Neural crest cell (in vitro differentiated cells): ENCODE data around the gene NDUFS6. TPM values are rescaled to one million over a fixed set of nuclear protein-coding genes. Genes with fewer than 3 reads are reported as not detected.
A peak's percentile ranks its signal among the peaks of the same experiment; 100 is the strongest.
"Not testable (repeated sequence)": the region's sequence is repeated elsewhere in the genome, so short reads cannot be mapped to it uniquely, and the experiment has no call there.

Experiments used
- DNase-seq: peaks from one replicate; pipeline ENCODE4 v3.0.0; 2021; ENCODE audit warnings: low read depth, mixed read lengths, low spot score
- H3K27ac Mint-ChIP-seq: one replicate; pipeline ENCODE4 v1.8.0; 2021; ENCODE audit warnings: mild to moderate bottlenecking, mixed read lengths; ENCODE audit not compliant: unreplicated experiment
- H3K27me3 Mint-ChIP-seq: 2 replicates; pipeline ENCODE4 v1.8.0; 2021; ENCODE audit warnings: low read depth, mild to moderate bottlenecking, mixed read lengths
- H3K36me3 Mint-ChIP-seq: 2 replicates; pipeline ENCODE4 v1.8.0; 2021; ENCODE audit warnings: low read depth, mild to moderate bottlenecking, mixed read lengths
- H3K4me1 Mint-ChIP-seq: 2 replicates; pipeline ENCODE4 v1.8.0; 2021; ENCODE audit warnings: mixed read lengths
- H3K4me3 Mint-ChIP-seq: one replicate; pipeline ENCODE4 v1.8.0; 2021; ENCODE audit warnings: mild to moderate bottlenecking, mixed read lengths
- H3K9me3 Mint-ChIP-seq: 2 replicates; pipeline ENCODE4 v1.8.0; 2021; ENCODE audit warnings: mixed read lengths
- total RNA-seq: library from RNA; stranded (reverse); gene quantifications from 2 replicates; pipeline ENCODE4 v1.2.1, GENCODE V29; 2021
- TF ChIP-seq, protein P1 (sequence below): fragments of 200-600 bp; sonication (generic); conservative IDR thresholded peaks from 2 replicates; pipeline ENCODE4 v1.5.0; 2021; ENCODE audit warnings: antibody characterized with exemption, mild to moderate bottlenecking

The NDUFS6 gene
- total RNA-seq, 1 donor from 2014 or later: 50.2 TPM

DNA sequence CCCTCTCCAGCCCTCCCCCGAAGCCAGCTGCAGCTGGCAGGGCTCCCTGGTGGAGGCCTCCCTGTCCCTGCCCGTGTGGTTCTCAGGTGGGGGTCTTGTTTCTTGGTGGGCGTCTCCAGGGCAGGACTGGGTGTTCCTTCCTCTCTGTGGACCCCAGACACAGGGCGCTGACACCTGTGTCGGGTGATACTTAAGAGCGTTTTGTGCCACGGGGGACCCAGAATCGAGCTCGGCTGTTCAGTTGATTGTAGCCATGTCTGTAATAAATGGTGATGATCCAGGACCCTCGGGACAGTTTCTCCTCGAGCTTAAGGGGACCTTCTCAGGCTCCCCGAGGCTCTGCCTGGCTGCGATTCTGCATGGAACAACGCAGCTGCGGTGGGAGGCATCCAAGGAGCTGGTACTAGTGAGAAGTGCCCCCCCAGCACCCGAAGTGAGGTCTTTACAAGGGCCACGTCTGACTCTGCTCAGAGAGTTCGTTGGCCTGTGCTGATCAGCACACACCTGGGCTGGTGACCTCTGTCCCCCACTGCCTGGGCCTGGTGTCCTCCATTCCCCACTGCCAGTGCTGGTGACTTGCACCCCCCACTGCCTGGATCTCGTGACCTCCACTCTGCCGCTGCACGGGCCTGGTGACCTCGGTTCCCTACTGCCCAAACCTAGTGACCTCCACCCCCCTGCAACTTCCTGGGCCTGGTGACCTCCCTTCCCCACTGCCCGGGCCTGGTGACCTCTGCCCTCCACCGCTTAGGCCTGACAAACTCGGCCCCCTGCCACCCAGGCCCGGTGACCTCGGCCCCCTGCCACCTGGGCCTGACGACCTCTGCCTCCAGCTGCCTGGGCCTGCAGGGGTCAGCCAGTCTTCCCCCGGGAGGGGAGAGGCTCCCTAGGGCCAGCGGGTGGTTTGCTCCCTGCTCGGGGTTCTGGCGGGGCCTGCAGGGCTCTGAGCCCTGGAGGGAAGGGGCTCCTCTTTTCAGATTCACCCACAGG is 36.0 kb downstream of the NDUFS6 start:
- peaks cover 26% of the 10 kb centered on the region for H3K4me1 Mint-ChIP-seq
- H3K9me3 Mint-ChIP-seq: no peaks in the 10 kb centered on the region
- TF ChIP-seq, protein P1, sequence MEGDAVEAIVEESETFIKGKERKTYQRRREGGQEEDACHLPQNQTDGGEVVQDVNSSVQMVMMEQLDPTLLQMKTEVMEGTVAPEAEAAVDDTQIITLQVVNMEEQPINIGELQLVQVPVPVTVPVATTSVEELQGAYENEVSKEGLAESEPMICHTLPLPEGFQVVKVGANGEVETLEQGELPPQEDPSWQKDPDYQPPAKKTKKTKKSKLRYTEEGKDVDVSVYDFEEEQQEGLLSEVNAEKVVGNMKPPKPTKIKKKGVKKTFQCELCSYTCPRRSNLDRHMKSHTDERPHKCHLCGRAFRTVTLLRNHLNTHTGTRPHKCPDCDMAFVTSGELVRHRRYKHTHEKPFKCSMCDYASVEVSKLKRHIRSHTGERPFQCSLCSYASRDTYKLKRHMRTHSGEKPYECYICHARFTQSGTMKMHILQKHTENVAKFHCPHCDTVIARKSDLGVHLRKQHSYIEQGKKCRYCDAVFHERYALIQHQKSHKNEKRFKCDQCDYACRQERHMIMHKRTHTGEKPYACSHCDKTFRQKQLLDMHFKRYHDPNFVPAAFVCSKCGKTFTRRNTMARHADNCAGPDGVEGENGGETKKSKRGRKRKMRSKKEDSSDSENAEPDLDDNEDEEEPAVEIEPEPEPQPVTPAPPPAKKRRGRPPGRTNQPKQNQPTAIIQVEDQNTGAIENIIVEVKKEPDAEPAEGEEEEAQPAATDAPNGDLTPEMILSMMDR: no peak
- peak overlapping the region; percentile 12 for H3K27ac Mint-ChIP-seq
- DNase-seq: no peak
- H3K27me3 Mint-ChIP-seq: peaks cover 6% of the 10 kb centered on the region
- H3K4me3 Mint-ChIP-seq: no peak overlapping the region
- H3K36me3 Mint-ChIP-seq: no peaks in the 10 kb centered on the region

DNA sequence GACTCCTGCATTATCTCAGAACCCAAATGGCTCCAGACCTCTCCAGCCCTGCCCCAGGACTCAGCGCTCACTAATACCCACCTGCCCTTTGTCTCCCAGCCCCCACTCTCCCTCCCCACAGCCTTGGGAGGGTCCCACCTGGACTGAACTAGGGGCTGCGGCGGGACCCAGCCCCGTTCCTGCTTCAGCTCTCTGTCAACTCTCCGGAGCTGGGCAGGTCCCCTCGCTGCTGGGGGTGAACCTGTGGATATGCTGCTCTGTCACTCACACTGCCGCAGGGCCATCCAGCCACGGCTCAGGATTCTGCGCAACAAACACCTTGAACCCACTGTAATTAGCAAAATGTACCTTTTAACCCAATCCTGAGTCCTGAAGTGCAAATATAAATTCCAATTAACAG is 36.8 kb downstream of the NDUFS6 start:
- H3K9me3 Mint-ChIP-seq: no peaks in the 10 kb centered on the region
- TF ChIP-seq, protein P1: no peak
- no peak for DNase-seq
- H3K36me3 Mint-ChIP-seq: no peaks in the 10 kb centered on the region
- peaks cover 26% of the 10 kb centered on the region for H3K4me1 Mint-ChIP-seq
- peaks cover 6% of the 10 kb centered on the region for H3K27me3 Mint-ChIP-seq
- H3K27ac Mint-ChIP-seq: no peak overlapping the region
- H3K4me3 Mint-ChIP-seq: no peak overlapping the region

GRCh38 chr5:1840071-1840547 is 38.9 kb downstream of the NDUFS6 start:
- TF ChIP-seq, protein P1: no peak
- Mint-ChIP-seq H3K36me3 (no peaks in the 10 kb centered on the region), H3K27ac (no peak overlapping the region), H3K27me3 (peaks cover under 1% of the 10 kb centered on the region), H3K9me3 (no peaks in the 10 kb centered on the region), H3K4me3 (no peak overlapping the region), H3K4me1 (peaks cover 16% of the 10 kb centered on the region)
- DNase-seq: no peak

DNA sequence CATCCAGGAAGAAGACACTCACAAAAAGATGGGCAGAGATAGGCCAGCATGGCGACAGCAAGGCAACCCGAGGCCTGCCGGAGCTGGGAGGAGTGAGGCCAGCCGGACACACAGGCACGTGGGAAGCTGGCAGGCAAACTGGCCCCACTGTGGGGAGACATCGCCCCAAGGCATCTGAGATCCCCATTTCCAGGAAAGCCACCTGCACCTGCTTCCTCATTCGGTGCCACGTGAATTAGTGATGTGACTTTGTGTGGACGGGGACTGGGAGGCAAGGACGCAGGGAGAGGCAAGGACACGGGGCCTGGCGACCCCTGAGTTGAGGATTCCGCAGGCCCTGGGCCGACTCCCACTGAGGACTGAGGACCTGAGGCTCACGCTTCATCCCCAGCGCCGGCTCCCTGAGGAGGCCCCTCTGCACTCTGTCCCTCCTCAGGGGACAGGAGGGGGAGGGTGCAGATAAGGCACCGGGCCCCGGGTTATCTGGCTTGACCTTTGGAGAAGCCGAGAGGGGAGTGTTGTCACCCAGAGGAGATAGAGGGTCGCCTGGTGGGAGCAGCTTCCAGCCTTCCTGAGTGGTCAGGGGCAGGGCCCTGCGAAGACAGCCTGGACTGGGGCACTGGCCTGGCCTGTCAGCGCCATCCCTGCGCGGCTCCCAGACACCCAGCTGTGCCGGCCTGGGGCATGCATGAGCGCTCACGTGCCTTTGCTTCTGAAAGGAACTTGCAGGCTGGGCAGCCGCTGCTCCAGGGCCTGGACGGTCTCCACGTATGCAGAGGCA is 39.7 kb downstream of the NDUFS6 start:
- no peaks in the 10 kb centered on the region for H3K9me3 Mint-ChIP-seq
- H3K36me3 Mint-ChIP-seq: no peaks in the 10 kb centered on the region
- H3K4me3 Mint-ChIP-seq: no peak overlapping the region
- H3K4me1 Mint-ChIP-seq: peaks cover 10% of the 10 kb centered on the region
- no peaks in the 10 kb centered on the region for H3K27me3 Mint-ChIP-seq
- TF ChIP-seq, protein P1: no peak
- no peak overlapping the region for H3K27ac Mint-ChIP-seq
- peak; percentile 32 for DNase-seq

- TF ChIP-seq, protein P1: no peak
- no peaks in the 10 kb centered on the region for H3K36me3 Mint-ChIP-seq
- H3K4me3 Mint-ChIP-seq: no peak overlapping the region
- no peaks in the 10 kb centered on the region for H3K27me3 Mint-ChIP-seq
- peaks cover 5% of the 10 kb centered on the region for H3K4me1 Mint-ChIP-seq
- no peaks in the 10 kb centered on the region for H3K9me3 Mint-ChIP-seq
- no peak overlapping the region for H3K27ac Mint-ChIP-seq
- no peak for DNase-seq
These were observed 41.0 kb downstream of the NDUFS6 start for GRCh38 chr5:1842004-1842819.

- H3K27ac Mint-ChIP-seq, DNase-seq, H3K36me3 Mint-ChIP-seq, H3K27me3 Mint-ChIP-seq, H3K4me1 Mint-ChIP-seq, H3K4me3 Mint-ChIP-seq, H3K9me3 Mint-ChIP-seq: not testable (repeated sequence)
These were observed 42.6 kb downstream of the NDUFS6 start for GRCh38 chr5:1843761-1844160.
